ENCODE results near the gene LRRC2. TPM values are rescaled to one million over a fixed set of nuclear protein-coding genes. Genes with fewer than 3 reads are reported as not detected.
"Not testable (repeated sequence)": the region's sequence is repeated elsewhere in the genome, so short reads cannot be mapped to it uniquely, and the experiment has no call there.

The LRRC2 gene
- total and polyA plus RNA-seq, 10 donors: 0.59 to 10.9 (median 5.0) TPM

- H3K9me3 ChIP-seq: no peaks in the 10 kb centered on the region
- H3K4me3 ChIP-seq: no peak overlapping the region
- H3K27me3 ChIP-seq (replicated peaks in 1 of 7): peaks cover 0 to 8% (median 0%) of the 10 kb centered on the region in 7 donors
- TF ChIP-seq POLR2A (IDR thresholded peaks at IDR 0.05) (no peak), POLR2AphosphoS5 (IDR thresholded peaks at IDR 0.05) (no peak), CTCF (IDR thresholded peaks at IDR 0.05 in 8 of 11, conservative IDR thresholded peaks at IDR 0.05 in 3 of 11) (no peak)
- peaks cover 18 to 55% (median 28%) of the 10 kb centered on the region in 6 donors for H3K4me1 ChIP-seq
- peaks cover 0 to 5% (median 0%) of the 10 kb centered on the region in 6 donors for H3K36me3 ChIP-seq
- intact Hi-C loops (cut with DNase I; ENCODE audit: low total_unique reads): no loop called here
- no peak overlapping the region for H3K27ac ChIP-seq
- WGBS, 5 donors: 89 to 94% (median 94%) methylated on average over 4 of the region's 4 CpGs
- no peak for DNase-seq
These were observed 25.6 kb downstream of the LRRC2 start for GRCh38 chr3:46540550-46540949.

GRCh38 chr3:46539443-46540005, 26.6 kb downstream of the LRRC2 start:
- Histone ChIP-seq H3K9me3 (no peaks in the 10 kb centered on the region), H3K27me3 (replicated peaks in 1 of 7) (peaks cover 0 to 8% (median 0%) of the 10 kb centered on the region in 7 donors), H3K4me1 (peaks cover 18 to 55% (median 28%) of the 10 kb centered on the region in 6 donors), H3K36me3 (peaks cover 0 to 1% (median 0%) of the 10 kb centered on the region in 6 donors), H3K4me3 (peak overlapping the region in 3 of 8 donors; percentile 7 to 49 (median 18)), H3K27ac (peak overlapping the region; percentile 54 to 81 (median 66))
- WGBS, 5 donors: 71 to 76% (median 72%) methylated on average over 9 of the region's 9 CpGs
- no peak for TF ChIP-seq CTCF (IDR thresholded peaks at IDR 0.05 in 8 of 11, conservative IDR thresholded peaks at IDR 0.05 in 3 of 11)
- TF ChIP-seq POLR2AphosphoS5 (IDR thresholded peaks at IDR 0.05): no peak
- TF ChIP-seq POLR2A (IDR thresholded peaks at IDR 0.05): no peak
- intact Hi-C loops (cut with DNase I; ENCODE audit: low total_unique reads): no loop called here
- no peak for DNase-seq

GRCh38 chr3:46538803-46539442, 27.2 kb downstream of the LRRC2 start:
- Histone ChIP-seq H3K36me3 (no peaks in the 10 kb centered on the region), H3K9me3 (no peaks in the 10 kb centered on the region), H3K4me3 (peak overlapping the region in 4 of 8 donors; percentile 7 to 49 (median 13)), H3K27ac (peak overlapping the region; percentile 54 to 81 (median 66)), H3K4me1 (peaks cover 18 to 55% (median 28%) of the 10 kb centered on the region in 6 donors), H3K27me3 (replicated peaks in 1 of 7) (peaks cover 0 to 8% (median 0%) of the 10 kb centered on the region in 7 donors)
- TF ChIP-seq POLR2A (IDR thresholded peaks at IDR 0.05) (no peak), POLR2AphosphoS5 (IDR thresholded peaks at IDR 0.05) (peak; percentile 60 to 87 (median 81))
- intact Hi-C loops (cut with DNase I; ENCODE audit: low total_unique reads): no loop called here
- 2 to 8% (median 4%) methylated on average over 14 of the region's 14 CpGs for WGBS, 5 donors
- DNase-seq: peak; percentile 96

- H3K9me3 ChIP-seq; DNase-seq; intact Hi-C loops (cut with DNase I; ENCODE audit: low total_unique reads); H3K27me3 ChIP-seq (replicated peaks in 1 of 7); H3K36me3 ChIP-seq: not testable (repeated sequence)
- H3K27ac ChIP-seq: peak overlapping the region; percentile 42 to 81 (median 66)
- 25 to 42% (median 32%) methylated on average over 5 of the region's 5 CpGs for WGBS, 5 donors
- peak overlapping the region in 2 of 8 donors; percentile 18 to 49 for H3K4me3 ChIP-seq
- H3K4me1 ChIP-seq: peaks cover 18 to 55% (median 28%) of the 10 kb centered on the region in 6 donors
These were observed 27.7 kb downstream of the LRRC2 start for GRCh38 chr3:46538425-46538802.

- H3K9me3 ChIP-seq: no peaks in the 10 kb centered on the region
- H3K4me3 ChIP-seq: no peak overlapping the region
- TF ChIP-seq POLR2AphosphoS5 (IDR thresholded peaks at IDR 0.05) (no peak), POLR2A (IDR thresholded peaks at IDR 0.05) (no peak), CTCF (IDR thresholded peaks at IDR 0.05 in 8 of 11, conservative IDR thresholded peaks at IDR 0.05 in 3 of 11) (no peak)
- peaks cover 0 to 8% (median 0%) of the 10 kb centered on the region in 7 donors for H3K27me3 ChIP-seq (replicated peaks in 1 of 7)
- H3K36me3 ChIP-seq: no peaks in the 10 kb centered on the region
- peaks cover 18 to 55% (median 28%) of the 10 kb centered on the region in 6 donors for H3K4me1 ChIP-seq
- DNase-seq: no peak
- WGBS, 5 donors: 73 to 90% (median 80%) methylated on average over 4 to 5 of the region's 5 CpGs
- peak overlapping the region in 1 of 8 donors; percentile 81 for H3K27ac ChIP-seq
- intact Hi-C loops (cut with DNase I; ENCODE audit: low total_unique reads): no loop called here
These were observed 28.3 kb downstream of the LRRC2 start for GRCh38 chr3:46537779-46538178.
